Measurements from ENCODE around the gene CPLX1.
"Not testable (repeated sequence)": the region's sequence is repeated elsewhere in the genome, so short reads cannot be mapped to it uniquely, and the experiment has no call there.

GRCh38 chr4:806979-807378, 18.9 kb downstream of the CPLX1 start:
- not testable (repeated sequence) for TF ChIP-seq CTCF, POLR2A (IDR thresholded peaks at IDR 0.05)

All from testis (tissue), 2 donors.